GM19324 (cell line): ENCODE results near the gene KCTD19.
"Not testable (repeated sequence)": the region's sequence is repeated elsewhere in the genome, so short reads cannot be mapped to it uniquely, and the experiment has no call there.

ENCODE experiments used
- ATAC-seq: cut with Tn5 transposase; IDR thresholded peaks from one replicate; pipeline ENCODE4 v1.9.1; 2021; ENCODE audit warnings: mild to moderate bottlenecking, moderate library complexity; ENCODE audit not compliant: unreplicated experiment, low FRiP score

Gene KCTD19

DNA sequence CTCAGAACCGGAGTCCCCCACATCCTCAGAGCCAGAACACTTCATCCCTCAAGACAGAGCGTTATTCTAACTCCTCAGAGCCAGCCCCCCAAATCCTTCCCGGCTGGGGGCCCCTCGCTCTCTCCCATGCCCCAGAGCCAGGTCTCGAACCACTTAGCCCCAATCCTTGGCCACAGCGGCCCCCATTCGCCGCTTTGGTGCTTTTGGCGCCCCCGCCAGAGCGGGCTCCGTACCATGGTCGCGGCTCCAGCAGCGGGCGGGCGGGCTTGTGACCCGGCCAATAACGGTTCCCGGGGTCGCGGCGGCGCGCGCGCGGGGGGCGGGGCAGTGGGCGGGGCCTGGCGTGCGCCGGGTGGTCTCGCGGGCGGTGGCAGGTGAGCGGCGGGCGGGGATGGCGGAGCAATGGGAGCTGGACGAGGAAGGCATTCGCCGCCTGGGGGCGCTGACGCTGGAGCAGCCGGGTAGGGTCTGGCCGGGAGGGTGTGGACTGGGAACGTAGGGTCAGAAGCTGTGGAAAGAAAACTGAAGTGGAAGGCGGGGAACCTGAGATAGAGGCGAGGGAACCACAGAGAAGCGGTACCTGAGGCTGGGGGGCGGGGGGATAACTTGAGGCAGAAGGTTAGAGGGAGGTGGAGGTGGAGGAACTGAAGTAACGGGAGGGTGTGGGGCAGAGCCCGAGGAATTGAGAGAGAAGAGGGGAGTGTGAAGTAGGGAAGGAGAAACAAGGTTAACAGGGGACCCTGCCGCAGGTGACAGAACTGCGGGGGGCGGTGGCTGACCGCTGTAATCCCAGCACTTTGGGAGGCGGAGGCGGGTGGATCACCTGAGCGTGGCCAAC, at the start of gene KCTD19, which contains the start of gene LRRC36:
KCTD19 (minus strand) TSS at position 270 of the 838 bp plus-strand sequence; CDS start at position 236, 34 bp downstream.
LRRC36 (plus strand) TSS at position 344 of the 838 bp plus-strand sequence; CDS start at position 392, 48 bp downstream.
- no peak for ATAC-seq

DNA sequence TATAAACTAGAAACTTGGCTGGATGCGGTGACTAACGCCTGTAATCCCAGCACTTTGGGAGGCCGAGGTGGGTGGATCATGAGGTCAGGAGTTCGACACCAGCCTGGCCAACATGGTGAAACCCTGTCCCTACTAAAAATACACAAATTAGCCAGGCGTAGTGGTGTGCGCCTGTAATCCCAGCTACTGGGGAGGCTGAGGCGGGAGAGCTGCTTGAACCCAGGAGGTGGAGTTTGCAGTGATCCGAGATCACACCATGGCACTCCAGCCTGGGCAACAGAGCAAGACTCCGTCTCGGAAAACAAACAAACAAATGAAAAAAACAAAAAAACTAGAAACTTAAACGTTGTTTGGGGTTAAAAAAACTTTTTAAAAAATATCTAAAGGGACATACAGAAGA, 49.5 kb upstream of the KCTD19 start:
- not testable (repeated sequence) for ATAC-seq

- no peak for ATAC-seq
Observed at GRCh38 chr16:67372664-67373063, 46.1 kb upstream of the KCTD19 start.

- ATAC-seq, result no peak
Observed at GRCh38 chr16:67370661-67371060, 44.1 kb upstream of the KCTD19 start.

DNA sequence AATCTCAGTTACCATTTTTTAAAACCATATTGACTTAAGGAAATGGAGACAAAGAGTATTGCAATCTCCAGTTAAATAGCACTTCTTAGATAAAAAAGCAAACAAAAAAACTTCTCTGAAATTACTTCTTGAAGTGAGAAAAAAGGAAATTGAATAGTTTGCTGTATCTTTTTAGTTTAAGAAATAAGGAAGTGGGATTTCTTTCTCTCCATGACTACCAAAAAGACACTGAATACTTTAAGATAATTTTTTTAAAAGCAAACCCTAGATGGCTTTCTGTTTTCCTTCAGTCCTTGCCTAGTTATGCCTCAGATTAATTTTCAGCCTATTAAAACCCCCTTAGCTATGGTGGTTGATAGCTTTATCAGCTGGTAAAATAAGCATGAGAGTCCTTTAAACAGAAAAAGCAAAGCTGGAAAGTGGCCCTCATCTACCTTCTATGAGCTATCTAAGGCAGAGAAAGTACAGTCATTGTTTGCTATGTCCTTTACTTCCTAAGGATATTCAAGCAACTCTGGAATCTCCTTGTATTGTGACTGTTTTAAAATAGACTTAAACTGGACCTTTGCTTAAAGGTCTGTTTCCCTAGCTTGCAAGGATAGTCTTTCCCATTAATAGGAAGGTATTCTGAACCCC, 38.2 kb upstream of the KCTD19 start:
- no peak for ATAC-seq

GRCh38 chr16:67361038-67361437, 34.5 kb upstream of the KCTD19 start:
- ATAC-seq, result no peak

DNA sequence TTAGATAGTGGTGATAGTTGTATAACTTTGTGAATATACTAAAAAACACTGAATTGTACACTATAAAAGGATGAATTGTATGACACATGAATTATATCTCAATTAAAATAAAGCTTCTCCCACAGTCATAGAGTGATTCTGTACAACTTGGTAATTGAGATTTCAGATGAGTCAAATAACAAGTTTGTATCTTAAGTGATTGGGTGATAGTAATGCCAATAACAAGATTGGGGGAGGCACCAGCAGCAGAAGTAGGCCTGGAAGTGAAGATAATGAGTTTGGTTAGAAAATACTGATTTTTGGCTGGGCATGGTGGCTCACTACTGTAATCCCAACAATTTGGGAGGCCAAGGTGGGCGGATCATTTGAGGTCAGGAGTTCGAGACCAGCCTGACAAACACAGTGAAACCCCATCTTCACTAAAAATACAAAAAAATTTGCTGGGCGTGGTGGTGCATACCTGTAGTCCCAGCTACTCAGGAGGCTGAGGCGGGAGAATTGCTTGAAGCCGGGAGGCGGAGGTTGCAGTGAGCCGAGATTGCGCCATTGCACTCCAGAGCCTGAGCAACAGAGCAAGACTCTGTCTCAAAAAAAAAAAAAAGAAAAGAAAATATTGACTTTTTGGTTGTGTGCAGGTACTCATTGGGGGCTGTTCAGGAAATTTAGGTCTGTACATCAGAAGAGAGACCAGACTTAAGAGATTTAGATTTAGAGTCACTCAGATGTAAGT, 33.2 kb upstream of the KCTD19 start:
- not testable (repeated sequence) for ATAC-seq

DNA sequence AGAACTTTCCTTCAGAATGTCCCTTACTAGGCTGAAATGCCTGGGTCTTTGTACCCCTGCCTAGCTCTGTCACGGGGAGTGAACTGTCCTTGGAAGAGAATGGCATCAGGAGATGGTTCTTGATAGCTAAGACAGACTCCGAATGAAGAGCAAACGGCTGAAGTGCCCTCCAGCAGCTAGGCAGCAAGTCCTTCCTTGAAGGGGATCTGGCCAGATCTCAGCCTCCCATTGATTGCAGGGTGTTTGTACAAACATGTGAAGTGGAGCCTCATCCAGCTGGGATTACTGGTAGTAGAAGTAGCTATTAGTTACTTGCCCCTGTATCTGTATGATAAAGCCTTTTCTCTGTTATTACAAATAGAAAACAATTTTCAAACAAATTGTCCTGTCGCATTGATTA, 31.0 kb upstream of the KCTD19 start:
- ATAC-seq, result no peak

GRCh38 chr16:67356396-67356795, 29.9 kb upstream of the KCTD19 start:
- ATAC-seq, result no peak

- ATAC-seq, result not testable (repeated sequence)
Observed at GRCh38 chr16:67352463-67352862, 25.9 kb upstream of the KCTD19 start.

DNA sequence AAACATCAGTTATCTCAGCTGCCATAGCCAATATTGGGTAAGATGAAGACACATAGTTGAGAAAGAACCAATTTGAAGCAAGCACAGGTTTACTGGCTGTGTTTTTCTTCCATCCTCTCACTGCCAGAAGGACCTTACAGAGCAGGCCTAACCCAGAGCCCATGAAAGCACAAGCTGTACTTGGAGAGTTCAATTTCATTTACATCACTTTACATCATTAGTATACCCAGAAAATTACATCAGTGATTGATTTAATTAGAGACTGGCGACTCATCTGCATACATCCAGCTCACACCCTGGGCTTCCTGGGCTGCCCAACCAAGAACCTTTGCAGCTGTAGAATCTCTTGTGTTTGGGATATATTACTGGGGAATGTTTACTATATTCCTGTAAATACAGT, 23.8 kb upstream of the KCTD19 start:
- no peak for ATAC-seq

DNA sequence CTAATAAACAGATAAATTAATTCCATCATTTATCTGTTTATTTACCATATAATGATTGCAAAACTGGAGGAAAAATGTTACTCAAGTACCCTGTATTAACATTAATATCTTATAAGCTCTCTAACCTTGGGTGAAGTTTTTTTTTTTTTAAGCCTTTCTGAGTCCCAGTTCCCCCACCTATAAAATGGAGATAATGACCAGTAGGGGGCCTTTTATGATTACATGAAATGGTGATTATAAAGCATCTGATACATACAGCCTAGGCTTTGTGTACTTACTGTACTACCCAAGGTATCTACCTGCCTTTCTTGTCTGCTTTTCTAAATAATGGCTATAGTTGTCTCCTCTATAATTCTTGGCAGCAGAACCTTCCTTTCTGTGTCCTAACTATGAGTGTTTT, 22.6 kb upstream of the KCTD19 start:
- ATAC-seq, result no peak

DNA sequence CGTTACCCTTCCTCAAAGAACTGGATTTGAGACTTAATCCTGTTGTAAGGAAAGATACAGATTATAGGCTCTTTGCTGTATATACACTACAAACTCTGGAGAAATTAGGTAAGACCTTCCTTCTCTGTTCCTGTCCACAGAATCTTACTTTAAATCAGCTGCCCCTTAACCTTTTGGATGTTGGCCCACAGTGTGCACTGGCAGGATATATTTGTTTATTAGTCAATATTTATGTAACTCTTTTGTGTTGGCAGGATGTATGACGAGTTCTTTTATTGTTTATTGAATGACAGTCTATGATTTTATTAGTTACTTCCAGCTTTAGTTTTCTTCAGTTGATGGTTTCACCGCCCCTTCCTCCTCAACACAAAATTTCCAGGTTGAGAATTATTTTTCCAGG, 19.8 kb upstream of the KCTD19 start:
- ATAC-seq, result no peak

- no peak for ATAC-seq
Observed at GRCh38 chr16:67345401-67345800, 18.9 kb upstream of the KCTD19 start.

DNA sequence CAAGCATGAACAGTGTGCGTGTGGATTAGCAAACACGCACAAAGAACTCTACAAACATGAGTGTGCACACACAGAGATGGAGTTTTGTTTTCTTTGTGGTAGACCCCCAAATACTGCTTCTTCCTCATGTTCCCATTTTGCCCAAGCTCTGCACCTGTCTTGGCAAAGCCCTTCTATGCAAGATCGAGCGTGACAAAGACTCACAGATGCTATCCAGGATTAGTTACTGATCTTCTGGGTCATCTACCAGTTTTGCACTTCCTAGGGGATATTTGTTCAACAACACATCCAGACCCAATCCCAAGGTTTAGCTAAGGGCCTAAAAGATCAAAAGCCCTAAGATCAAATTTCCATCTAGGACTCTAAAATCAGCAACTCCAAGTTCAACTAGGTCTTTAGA, 16.1 kb upstream of the KCTD19 start:
- ATAC-seq, result no peak

DNA sequence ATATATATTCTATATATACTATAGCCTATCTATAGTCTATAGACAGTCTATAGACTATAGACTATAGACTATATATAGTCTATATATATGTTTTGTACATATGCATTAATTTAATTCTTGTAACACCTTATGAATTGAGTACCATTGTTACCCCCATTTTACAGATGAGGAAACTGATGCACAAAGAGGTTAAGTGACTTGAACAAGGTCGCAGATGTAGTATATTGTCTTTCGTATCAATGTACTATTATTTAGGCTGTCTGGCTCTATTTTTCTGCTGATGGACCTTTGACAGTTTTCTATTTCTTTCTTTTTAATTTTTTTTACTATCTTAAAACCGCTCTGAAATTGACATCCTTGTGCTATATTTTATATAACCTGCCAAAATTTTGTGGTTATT, 14.7 kb upstream of the KCTD19 start:
- ATAC-seq, result no peak

DNA sequence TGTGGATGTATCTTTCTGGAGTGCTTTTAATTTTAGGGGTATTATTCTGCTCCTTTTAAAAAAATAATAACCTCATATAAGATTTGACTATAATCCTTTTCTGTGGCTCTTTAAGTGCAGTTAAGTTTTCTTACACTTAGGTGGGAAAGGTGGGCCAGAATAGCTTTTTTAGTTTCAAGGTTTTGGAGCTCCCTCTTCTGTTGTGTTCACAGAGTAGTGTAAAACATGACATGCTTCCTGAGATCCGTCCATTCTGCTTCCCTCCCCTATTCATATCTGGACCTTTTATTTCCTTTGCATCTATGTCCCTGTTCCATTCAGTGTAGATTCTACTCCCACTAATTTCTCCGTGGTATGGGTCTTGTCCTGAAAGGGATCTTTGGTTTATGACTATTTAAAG, 12.9 kb upstream of the KCTD19 start:
- ATAC-seq, result no peak

GRCh38 chr16:67336648-67337047, 10.1 kb upstream of the KCTD19 start:
- no peak for ATAC-seq

DNA sequence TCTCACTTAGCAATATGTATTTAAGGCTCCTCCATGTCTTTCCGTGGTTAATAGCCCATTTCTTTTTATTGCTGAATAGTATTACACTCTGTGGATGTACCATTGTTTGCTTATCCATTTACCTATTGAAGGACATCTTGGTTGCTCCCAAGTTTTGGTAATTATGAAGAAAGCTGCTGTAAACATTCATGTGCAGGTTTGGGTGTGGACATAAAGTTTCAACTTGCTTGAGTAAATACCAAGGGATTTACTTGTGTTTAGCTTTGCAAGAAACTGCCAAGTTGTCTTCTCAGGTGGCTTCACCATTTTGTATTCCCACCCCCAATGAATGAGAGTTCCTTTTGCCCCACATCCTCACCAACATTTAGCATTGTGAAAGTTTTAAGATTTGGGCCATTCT, 9.6 kb upstream of the KCTD19 start:
- ATAC-seq, result no peak

- ATAC-seq, result no peak
Observed at GRCh38 chr16:67333315-67333714, 6.8 kb upstream of the KCTD19 start.

- no peak for ATAC-seq
Observed at GRCh38 chr16:67329901-67330300, 3.4 kb upstream of the KCTD19 start.
